HG02884 (cell line): Measurements from ENCODE around the gene CILP.

Experiments
- ATAC-seq: cut with Tn5 transposase; IDR thresholded peaks from one replicate; pipeline ENCODE4 v1.9.1; 2021; ENCODE audit warnings: mild to moderate bottlenecking, moderate library complexity; ENCODE audit not compliant: unreplicated experiment

CILP gene

DNA sequence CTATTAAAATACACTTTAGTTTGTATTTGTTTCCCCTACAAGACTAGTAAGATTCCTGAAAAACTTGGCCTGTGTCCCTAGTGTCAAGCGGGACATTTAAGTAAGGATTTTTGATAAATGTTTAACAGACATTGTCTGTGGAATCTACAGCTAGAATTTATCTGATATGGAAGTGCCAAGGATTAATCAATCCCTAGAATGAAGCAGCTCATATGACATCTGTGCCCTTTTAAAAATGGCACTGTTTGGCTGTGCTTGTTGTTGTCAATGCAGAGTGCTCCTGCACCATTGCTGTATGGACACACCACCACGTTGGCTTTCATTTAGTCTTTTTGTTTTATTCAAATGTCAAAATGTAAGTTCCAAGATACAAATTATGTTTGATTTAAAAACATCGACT is 63.4 kb downstream of the CILP start:
- no peak for ATAC-seq

DNA sequence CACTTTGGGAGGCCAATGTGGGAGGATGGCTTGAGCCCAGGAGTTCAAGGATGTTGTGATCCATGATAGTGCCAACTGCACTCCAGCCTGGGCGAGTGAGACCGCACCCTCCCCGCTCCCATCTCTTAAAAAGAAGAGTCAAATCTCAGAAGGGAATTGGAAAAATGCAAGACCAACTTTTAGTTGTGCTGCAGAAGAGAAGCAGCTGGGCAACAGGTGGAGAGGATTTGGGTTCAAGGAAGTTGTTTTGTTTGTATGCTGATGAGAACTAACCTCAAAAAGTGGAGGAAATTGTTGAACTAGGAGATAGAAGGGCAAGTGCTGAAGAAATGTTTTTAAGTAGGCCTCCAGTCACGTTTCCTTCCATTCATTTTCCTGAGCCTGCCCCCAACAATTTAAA is 64.8 kb downstream of the CILP start:
- no peak for ATAC-seq
